Fibroblast of upper back skin (primary cell): ENCODE results near the gene SYNGR3.
"Not testable (repeated sequence)": the region's sequence is repeated elsewhere in the genome, so short reads cannot be mapped to it uniquely, and the experiment has no call there.

Experiments
- DNase-seq: peaks from one replicate; pipeline ENCODE4 v3.0.0-alpha.2; 2013

Gene SYNGR3

DNA sequence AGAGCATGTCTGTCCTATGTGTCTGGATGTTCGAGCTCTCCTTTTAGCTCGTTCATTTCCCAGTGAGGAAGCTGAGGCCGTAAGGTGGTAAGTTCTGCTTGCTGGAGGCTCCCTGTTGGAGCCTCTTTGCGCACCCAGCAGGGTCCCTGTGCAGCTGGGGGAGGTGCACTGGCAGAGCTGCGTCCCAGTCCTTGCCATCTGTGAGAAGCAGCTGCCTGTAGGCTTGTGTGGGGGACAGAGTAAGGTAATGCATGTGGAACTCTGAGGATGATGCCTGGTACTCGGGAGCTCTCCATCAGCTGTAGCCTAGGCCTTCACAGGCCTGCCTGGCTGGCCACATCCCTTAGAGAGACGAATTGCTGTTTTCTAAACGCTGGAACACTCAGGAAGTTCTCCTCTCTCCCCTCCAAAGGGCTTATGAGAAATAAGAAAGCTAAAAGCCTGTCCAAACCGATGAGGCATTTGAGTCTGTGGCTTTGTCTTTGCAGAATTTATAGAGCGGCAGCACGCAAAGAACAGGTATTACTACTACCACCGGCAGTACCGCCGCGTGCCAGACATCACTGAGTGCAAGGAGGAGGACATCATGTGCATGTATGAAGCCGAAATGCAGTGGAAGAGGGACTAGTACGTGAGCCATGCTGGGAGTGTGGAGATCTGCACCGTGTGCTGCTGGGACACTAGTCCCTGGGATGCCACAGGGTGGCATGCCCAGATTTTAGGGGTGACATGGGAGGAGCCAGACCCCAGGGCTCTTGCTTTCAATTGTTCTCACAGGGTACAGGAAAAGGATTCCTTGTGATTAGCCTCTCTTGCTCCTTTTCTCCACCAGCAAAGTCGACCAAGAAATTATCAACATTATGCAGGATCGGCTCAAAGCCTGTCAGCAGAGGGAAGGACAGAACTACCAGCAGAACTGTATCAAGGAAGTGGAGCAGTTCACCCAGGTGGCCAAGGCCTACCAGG is 28.8 kb upstream of the SYNGR3 start:
- peak; percentile 52 for DNase-seq

DNA sequence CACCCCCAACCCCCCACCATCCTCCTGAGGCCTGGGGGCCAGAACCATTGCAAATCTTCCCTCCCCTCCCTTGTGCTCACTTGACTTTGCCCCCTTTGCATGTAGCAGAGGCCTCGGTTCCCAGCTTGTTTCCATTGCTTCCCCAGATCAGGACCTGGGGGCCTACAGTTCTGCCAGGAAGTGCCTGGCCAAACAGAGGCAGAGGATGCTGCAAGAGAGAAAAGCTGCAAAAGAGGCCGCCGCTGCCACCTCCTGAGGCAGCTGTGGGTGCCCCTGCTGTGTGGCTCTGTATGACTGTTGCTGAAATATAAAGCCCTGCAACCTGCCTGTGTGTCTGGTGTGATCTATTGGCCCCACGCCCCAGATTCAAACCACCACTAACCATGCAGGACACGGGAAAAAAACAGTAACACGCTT is 28.1 kb upstream of the SYNGR3 start:
- peak; percentile 10 for DNase-seq

DNA sequence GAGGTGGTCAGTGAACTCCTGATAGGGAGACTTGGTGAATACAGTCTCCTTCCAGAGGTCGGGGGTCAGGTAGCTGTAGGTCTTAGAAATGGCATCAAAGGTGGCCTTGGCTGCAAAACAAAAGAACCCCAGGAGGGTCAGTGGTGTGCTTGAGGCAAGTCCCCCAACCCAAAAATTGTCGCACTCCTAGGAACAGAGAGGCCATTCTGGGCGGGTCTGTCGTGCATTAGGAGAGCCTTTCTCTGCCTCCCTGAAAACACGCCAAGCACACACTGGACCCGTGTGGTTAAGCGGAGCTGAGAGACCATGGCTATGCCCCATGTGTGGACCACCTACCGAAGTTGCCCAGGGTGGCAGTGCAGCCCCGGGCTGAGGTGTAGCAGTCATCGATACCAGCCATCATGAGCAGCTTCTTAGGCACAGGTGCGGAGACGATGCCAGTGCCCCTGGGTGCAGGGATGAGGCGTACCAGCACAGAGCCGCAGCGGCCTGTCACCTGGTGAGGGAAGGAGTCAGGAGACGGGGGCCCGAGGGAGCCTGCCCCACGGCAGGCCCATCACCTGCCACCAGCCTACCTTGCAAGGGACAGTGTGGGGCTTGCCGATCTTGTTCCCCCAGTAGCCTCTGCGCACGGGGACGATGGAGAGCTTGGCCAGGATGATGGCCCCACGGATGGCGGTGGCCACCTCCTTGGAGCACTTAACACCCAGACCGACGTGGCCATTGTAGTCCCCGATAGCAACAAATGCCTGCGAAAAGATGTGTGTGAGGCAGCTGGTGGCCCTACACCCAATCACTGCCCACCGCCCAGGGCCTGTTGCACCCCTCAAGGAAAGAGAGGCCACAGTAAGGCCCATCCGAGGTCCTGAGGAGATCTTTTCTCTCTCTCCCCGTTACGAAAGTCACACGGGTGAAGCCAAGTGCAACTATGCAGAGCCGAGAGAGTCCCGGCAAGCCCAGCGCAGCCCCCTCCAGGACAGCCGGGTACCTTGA is 27.3 kb upstream of the SYNGR3 start:
- DNase-seq, result not testable (repeated sequence)

DNA sequence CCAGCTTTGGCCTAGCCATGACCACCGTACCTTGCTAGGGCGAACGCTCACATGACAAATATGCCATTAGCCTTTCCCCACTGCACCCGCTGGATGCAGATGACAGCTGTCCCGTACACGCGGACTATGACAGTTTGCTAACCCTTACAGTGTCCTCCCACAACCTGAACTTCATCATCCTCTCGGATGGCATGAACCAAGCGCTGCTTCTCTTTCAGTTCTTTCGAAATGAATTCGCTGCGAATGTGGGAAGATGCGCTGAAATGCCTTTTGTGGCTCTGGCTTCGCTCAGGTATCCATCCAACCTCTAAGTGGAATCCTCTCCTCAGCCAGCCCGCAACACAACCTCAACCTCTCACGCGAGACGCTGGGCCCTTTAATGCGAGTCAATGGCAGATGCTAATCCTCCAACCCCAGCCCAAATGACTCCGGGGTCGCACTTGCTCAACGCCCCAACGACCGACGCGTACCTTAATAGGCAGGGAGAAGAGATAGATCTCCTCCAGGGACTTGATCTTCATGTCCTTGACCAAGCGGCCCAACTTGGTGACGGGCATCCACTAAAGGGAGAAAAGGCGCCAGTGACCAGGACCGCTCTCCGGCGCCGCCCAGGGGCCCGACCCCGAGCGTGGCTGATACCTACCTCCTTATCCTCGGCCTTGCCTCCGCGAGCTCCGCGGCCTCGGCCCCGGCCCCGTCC is 25.8 kb upstream of the SYNGR3 start:
- DNase-seq, result peak; percentile 8

DNA sequence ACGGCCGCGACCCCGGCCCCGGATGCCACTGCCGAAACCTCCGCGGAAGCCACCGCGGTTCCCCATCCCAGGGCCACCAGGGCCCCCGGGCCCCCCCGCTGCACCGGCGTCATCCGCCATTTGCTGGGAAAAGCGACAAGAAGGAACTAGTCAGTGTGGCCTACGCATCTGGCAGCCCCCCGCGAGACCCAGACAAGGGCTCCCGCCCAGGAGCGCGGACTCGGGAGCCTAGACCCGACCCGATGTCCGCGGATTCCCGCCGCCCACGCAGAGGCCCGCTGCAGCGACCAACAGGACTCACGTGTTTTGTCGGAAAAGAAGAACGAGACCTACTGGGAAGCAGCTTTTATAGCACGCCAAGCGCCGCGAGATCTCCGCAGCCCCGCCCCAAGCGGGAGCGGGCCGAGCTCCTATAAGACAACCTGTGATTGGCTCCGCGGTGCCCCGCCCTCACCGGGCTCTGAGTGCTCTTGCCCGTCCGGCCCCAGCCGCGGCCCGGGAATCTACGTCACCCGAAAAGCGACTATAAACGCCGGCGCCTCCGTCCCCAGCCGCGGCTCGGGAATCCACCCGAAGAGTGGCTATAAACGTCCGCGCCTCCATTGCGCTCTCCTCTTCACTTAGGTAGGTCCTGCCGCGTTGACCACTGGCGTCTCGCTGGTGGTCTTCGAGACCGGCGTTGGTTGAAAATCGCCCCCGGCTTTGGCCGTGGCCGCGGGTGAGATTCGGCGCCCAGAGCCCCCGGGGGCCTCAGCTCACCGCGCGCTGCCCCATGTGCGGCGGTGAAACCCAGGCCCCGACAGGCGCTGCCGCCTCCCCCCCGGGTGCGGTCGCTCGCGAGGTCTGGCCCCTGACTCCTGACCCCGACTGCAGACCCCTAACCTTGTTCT is 25.0 kb upstream of the SYNGR3 start, which contains the start of gene RPS2:
TSS of gene RPS2 (minus strand) at position 321 of the 890 bp plus-strand sequence. CDS start at position 120, 201 bp downstream.
- peak; percentile 99 for DNase-seq

DNA sequence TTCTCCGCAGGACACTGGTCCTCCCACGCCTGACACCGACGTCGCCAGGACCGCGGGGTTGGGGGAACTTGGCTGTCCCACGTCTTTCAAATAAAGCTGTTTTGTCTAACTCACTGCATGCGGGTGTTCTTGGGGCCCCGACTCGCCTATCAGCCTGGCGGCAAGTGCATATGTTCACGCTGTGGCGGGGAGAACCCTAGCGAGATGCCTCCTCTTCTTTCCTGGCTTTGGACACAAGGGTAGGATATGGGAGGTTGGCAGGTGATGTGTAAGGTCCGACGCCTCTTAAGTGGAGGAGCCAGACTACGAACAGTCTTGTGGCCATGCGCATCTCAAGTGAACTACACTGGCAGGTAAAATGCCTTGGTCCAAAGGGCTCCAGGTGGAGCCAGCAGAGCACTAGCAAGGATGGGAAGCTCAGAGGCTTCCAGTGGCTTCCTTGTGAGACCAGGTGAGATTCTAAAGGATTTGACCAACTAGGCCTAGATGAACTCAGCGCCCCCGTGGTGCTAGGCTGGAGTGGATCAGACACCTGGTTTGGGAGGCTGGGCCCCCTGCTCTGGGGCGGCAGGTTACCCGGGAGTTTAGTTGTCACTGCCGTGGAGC is 24.3 kb upstream of the SYNGR3 start:
- no peak for DNase-seq

DNA sequence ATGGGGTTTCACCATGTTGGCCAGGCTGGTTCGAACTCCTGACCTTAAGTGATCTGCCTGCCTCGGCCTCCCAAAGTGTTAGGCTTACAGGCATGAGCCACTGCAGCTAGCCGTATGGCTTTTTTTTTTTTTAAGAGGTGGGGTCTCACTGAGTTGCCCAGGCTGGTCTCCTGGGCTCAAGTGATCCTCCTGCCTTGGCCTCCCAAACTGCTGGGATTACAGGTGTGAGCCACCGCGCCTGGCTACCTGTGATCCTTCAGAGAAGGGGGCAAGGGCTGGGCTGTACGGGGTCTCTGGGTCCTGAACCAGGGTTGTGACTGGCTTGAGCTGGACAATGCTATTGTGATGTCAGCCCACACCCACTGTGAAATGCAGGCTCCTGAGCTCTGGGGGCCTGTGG is 23.3 kb upstream of the SYNGR3 start, which contains the start of gene RNF151:
TSS of gene RNF151 (plus strand) at position 397 of the 400 bp plus-strand sequence. CDS start 26 bp downstream, outside the sequence.
- DNase-seq, result no peak

DNA sequence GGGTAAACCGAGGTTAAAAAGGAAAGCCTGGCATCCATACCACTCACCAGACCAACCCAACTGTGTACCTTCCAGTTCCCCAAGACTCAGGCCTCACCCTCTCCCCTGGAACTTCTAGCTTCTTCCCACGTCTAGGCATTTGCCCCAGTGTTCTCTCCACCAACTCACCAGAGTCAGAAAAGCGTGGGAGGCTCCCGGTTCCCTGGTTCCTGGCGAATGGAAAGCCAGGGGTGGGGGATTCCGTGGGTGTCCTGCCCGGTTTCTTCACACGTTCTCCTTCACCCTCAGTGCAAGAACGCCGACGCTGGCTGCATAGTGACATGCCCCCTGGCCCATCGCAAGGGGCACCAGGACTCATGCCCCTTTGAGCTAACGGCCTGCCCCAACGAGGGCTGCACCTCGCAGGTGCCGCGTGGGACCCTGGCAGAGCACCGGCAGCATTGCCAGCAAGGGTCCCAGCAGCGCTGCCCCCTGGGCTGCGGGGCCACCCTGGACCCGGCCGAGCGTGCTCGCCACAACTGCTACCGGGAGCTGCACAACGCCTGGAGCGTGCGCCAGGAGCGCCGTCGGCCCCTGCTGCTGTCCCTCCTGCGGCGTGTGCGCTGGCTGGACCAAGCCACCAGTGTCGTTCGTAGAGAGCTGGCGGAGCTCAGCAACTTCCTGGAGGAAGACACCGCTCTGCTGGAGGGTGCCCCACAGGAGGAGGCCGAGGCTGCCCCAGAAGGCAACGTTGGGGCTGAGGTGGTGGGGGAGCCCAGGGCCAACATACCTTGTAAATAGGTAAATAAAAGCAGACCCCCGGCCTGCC is 21.4 kb upstream of the SYNGR3 start:
- no peak for DNase-seq

DNA sequence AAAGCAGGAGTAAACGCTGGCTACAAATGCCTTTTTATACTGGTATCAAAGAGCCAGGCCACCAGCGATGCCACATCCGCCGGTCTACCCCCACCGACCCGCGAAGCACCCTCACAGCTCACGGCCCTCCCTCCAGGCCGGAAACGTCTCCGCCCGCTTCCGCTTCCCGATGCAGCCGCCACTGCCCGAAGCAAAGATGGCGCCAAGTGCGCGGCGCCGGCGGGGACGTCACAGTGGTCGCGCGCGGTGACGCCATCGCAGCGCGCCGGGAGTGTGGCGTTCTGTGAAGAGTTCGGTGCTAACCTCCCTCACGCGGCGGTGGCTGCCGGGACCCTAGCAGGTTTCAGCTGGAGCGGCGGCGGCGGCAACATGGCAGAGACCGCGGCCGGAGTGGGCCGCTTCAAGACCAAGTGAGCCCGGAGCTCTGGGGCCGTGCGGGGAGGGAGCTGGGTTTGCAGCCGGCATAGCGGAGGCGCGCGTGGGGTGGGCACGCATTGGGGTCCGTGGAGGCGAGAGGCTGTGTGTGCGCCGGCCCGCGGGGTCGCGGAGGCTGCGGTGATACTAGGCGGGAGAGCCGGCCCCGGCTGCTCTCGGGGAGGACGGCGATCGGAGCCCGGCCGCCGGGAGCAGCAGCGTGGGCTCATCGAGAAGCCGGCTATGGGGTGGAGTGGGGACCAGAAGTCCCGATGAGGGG is 17.8 kb upstream of the SYNGR3 start, which contains the start of gene TBL3:
TSS of gene TBL3 (plus strand) at position 258 of the 694 bp plus-strand sequence. CDS start at position 370, 112 bp downstream.
- DNase-seq, result peak; percentile 95

DNA sequence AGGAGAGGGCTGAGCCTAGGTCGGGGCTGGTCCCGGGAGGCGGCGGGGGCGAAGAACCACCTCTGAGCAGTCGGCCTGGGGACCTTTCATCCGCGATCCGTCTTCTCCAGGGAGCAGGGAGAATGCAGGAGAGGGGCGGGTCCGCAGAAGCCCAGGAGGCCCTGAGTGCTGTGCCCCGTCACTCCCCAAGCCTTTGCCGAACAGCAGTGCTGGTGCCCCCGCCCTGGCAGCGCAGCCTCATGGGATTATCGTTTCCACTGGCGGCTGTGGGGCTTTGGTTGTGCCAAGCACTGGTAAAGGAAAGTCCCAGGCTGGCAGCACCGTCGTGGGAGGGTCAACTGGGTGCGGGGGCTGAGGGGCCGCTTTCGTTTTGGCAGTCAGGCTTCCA is 17.3 kb upstream of the SYNGR3 start:
- no peak for DNase-seq

DNA sequence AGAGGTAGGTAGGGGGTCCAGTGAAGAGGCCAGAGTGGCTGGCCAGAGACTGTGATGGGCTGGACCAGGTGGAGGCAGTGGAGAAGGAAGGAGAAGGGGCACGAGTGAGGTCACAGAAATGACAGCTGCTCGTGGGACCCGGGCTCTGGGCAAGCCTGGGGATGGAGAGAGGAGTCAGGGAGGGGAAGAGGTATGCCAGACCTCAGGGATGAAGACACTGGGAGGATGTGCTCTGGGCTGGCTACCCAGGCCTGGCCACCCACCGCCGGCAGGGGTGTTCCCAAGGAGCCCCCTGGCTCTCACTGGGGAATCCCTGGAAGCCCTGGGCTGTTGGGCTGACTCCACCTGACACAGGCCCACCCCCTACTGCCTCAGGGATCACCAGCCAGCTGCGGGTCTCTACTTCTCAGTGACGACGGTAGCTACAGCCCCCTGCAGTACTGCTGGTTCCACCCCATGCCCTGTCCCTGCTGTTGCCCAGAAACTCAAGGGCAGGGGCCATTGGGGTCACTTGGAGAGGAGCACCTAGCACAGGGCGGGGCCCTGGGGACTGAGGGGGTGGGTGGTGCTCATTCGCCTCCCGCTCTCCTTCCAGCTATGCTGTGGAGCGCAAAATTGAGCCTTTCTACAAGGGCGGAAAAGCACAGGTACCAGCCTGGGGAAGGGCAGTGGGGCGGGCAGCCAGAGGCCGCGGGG is 16.2 kb upstream of the SYNGR3 start:
- no peak for DNase-seq

DNA sequence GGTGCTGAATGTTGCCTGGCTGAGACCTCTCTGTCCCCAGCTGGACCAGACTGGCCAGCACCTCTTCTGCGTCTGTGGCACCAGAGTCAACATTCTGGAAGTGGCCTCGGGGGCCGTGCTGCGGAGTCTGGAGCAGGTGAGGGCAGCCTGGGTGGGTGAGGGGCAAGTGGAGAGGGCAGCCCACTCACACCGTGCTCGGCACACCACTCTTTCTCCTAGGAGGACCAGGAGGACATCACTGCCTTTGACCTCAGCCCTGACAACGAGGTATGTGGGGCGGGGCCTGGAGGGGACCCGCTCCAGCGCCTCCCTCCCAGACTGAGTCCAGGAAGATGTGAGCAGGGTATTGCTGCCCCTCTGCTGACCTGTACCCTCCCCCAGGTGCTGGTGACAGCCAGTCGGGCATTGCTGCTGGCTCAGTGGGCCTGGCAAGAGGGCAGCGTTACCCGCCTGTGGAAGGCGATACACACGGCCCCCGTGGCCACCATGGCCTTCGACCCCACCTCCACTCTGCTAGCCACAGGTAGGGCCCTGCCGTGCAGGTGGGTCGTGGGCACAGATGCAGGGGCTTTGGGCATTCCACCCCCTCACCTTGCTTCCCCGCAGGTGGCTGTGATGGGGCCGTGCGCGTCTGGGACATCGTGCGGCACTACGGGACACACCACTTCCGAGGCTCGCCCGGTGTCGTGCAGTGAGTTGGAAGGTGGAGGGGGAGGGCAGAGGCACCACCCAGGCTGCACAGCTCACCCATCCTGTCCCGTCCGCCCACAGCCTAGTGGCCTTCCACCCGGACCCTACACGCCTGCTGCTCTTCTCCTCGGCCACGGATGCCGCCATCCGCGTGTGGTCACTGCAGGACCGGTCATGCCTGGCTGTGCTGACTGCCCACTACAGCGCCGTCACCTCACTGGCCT is 15.4 kb upstream of the SYNGR3 start:
- DNase-seq, result no peak

DNA sequence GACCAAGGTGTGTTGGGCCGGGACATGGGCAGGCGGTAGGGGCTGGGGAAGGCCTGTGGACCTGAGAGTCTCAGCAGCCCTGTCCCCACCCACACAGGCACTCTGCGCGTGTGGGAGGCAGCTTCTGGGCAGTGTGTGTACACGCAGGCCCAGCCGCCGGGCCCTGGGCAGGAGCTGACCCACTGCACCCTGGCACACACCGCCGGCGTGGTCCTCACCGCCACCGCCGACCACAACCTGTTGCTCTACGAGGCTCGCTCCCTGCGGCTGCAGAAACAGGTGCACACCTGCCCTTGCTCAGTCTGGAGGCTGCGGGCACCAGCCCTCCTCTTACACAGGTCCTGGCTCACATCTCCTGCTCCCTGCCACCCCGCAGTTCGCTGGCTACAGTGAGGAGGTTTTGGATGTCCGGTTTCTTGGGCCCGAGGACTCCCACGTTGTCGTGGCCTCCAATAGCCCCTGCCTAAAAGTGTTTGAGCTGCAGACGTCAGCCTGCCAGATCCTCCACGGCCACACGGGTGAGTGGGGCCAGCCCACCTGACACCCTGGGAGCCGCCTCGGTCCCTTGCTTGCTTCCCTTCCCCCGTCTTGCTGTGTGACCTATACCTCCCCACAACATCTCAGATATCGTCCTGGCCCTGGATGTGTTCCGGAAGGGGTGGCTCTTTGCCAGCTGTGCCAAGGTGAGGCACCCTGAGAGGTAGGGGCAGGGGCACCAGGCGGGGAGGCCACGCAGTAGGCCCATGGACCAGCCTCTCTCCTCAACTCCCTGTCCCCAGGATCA is 14.1 kb upstream of the SYNGR3 start:
- no peak for DNase-seq

DNA sequence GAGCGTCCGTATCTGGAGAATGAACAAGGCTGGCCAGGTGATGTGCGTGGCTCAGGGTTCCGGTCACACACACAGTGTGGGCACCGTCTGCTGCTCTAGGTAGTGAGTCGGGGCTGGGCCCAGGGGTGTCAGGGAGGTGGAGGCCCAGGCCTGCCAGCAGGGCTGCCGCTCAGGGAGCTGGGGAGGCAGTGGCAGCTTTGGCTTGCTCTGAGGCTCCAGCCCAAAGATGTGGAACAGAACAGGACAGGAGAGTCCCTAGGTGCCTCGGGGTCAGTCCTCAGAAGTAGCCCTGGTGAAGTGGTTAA is 13.6 kb upstream of the SYNGR3 start:
- no peak for DNase-seq

DNA sequence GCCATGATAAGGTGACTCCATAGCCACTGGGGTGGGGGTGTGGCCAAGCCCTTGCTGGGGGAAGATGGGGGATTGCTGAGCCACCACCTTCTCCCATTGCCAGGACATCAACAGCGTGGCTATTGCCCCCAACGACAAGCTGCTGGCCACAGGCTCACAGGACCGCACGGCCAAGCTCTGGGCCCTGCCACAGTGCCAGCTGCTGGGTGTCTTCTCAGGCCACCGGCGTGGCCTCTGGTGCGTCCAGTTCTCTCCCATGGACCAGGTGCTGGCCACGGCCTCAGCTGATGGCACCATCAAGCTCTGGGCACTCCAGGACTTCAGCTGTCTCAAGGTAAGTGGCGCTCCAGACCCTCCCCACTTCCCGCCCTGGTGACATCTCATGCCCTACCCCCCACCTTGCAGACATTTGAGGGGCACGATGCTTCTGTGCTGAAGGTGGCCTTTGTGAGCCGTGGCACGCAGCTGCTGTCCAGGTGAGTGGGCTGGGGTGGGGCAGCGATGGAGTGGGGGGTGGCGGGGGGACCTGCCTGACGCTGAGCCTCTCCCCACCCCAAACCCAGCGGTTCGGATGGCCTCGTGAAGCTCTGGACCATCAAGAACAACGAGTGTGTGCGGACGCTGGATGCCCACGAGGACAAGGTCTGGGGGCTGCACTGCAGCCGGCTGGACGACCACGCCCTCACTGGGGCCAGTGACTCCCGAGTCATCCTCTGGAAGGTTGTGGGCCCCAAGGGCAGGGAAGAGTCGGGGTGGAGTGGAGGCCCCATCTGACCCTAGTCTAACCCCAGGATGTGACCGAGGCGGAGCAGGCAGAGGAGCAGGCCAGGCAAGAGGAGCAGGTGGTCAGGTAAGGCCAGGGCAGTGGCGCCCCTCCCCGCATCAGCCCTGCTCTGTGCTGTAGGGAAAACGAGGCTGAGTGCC is 12.6 kb upstream of the SYNGR3 start:
- DNase-seq, result no peak

DNA sequence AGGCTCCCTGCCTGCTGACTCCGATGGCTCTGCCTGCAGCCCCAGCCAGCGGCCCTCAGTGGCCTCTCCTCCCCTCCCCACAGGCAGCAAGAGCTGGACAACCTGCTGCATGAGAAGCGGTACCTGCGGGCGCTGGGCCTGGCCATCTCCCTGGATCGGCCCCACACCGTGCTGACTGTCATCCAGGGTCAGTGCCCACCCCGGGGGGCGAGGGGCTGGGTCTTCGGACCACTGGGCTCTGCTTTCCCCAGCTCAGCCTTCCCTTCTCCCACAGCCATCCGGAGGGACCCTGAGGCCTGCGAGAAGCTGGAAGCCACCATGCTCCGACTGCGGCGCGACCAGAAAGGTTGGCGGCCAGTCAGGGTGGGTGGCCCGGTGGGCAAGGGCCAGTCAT is 11.9 kb upstream of the SYNGR3 start:
- no peak for DNase-seq
